OCI-LY1 (cell line): ENCODE results near the gene MORC3.

Source experiments
- CTCF ChIP-seq: fragments of 200-600 bp; sonication (generic), shearing (Covaris generic); IDR thresholded peaks from 2 replicates; pipeline ENCODE4 v1.5.1; 2017; ENCODE audit warnings: mild to moderate bottlenecking, antibody characterized with exemption, low read length, moderate library complexity, mixed read lengths
- EZH2 ChIP-seq: fragments of 200-600 bp; sonication (generic), shearing (Covaris generic); IDR thresholded peaks from 2 replicates; pipeline ENCODE4 v1.8.0; 2017; ENCODE audit warnings: borderline replicate concordance, mixed run types, mild to moderate bottlenecking, antibody characterized with exemption, low read length, moderate library complexity, mixed read lengths

GRCh38 chr21:36337099-36337509, 17.1 kb downstream of the MORC3 start:
- TF ChIP-seq EZH2 (no peak), CTCF (no peak)
